GM12892 (cell line): ENCODE data around the gene ZNF362.

ENCODE experiments used
- POLR2A ChIP-seq: IDR thresholded peaks from 2 replicates; pipeline ENCODE4 v1.6.1; 2011; ENCODE audit warnings: low read depth, low read length, control low read depth
- POLR2AphosphoS5 ChIP-seq: IDR thresholded peaks from 2 replicates; pipeline ENCODE4 v1.6.1; 2011; ENCODE audit warnings: low read depth, low read length, control low read depth
- TAF1 ChIP-seq: IDR thresholded peaks from 2 replicates; pipeline ENCODE4 v1.6.1; 2011; ENCODE audit warnings: low read depth, mild to moderate bottlenecking, control low read depth, low read length, borderline replicate concordance

DNA sequence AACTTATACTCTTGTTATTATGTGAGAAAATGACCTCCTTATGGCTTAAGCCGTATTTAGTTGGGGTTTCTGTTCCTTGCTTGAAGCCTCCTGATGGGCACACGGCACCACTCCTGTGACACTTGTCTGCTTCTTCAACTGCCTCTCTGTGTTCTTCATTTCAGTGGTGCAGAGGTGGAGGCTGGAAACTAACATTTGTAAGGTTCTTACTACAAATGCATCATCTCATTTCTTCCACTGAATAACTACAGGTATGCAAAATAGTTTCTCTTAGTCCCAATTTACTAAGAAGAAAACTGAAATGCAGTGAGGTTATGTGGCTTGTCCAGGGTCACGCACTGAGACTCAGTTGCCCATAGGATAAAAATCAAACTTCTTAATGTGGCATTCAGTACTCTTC lies 23.6 kb upstream of the ZNF362 start:
- TF ChIP-seq POLR2A = no peak
- TF ChIP-seq POLR2AphosphoS5 = no peak
- TF ChIP-seq TAF1 = no peak
